Muscle layer of duodenum (tissue), 2 donors: Measurements from ENCODE around the gene ASIC4.

Experiments used
- H3K27ac ChIP-seq: one replicate; pipeline ENCODE4 v1.7.0; 2013; ENCODE audit warnings: mild to moderate bottlenecking, low read length
- H3K27me3 ChIP-seq: one replicate; pipeline ENCODE4 v1.7.0; 2013; ENCODE audit warnings: low read depth, mild to moderate bottlenecking, control low read depth, low read length
- H3K36me3 ChIP-seq, 2 donors: one replicate each; pipeline ENCODE4 v1.7.0; 2013; ENCODE audit warnings: low read length in 2 of 2, control low read depth in 1 of 2, mild to moderate bottlenecking in 1 of 2; ENCODE audit not compliant: insufficient read depth in 2 of 2, control insufficient read depth in 1 of 2
- H3K4me1 ChIP-seq, 2 donors: one replicate each; pipeline ENCODE4 v1.7.0; 2013; ENCODE audit warnings: low read length in 2 of 2, mild to moderate bottlenecking in 2 of 2, control low read depth in 1 of 2, moderate library complexity in 1 of 2; ENCODE audit not compliant: insufficient read depth in 2 of 2, control insufficient read depth in 1 of 2
- H3K4me3 ChIP-seq, 2 donors: one replicate each; pipeline ENCODE4 v1.7.0; 2013; ENCODE audit warnings: low read length in 2 of 2, low read depth in 1 of 2, mild to moderate bottlenecking in 1 of 2
- H3K9me3 ChIP-seq, 2 donors: one replicate each; pipeline ENCODE4 v1.7.0; 2013; ENCODE audit warnings: low read length in 2 of 2, control low read depth in 1 of 2, mild to moderate bottlenecking in 1 of 2; ENCODE audit not compliant: control insufficient read depth in 1 of 2
- donor health status: healthy.

ASIC4 gene

GRCh38 chr2:219560037-219560892, 46.0 kb downstream of the ASIC4 start:
- Histone ChIP-seq H3K27ac (no peak overlapping the region), H3K9me3 (no peaks in the 10 kb centered on the region), H3K36me3 (peaks cover 0 to 20% of the 10 kb centered on the region in 2 donors), H3K4me1 (peaks cover 0 to 5% of the 10 kb centered on the region in 2 donors), H3K4me3 (no peak overlapping the region), H3K27me3 (no peaks in the 10 kb centered on the region)

GRCh38 chr2:219560893-219561178, 46.6 kb downstream of the ASIC4 start:
- no peaks in the 10 kb centered on the region for H3K9me3 ChIP-seq
- no peak overlapping the region for H3K27ac ChIP-seq
- H3K27me3 ChIP-seq: no peaks in the 10 kb centered on the region
- peaks cover 0 to 20% of the 10 kb centered on the region in 2 donors for H3K36me3 ChIP-seq
- H3K4me1 ChIP-seq: peaks cover 0 to 5% of the 10 kb centered on the region in 2 donors
- H3K4me3 ChIP-seq: no peak overlapping the region

GRCh38 chr2:219561179-219562048, 47.1 kb downstream of the ASIC4 start:
- Histone ChIP-seq H3K36me3 (peaks cover 0 to 22% of the 10 kb centered on the region in 2 donors), H3K4me3 (no peak overlapping the region), H3K9me3 (no peaks in the 10 kb centered on the region), H3K4me1 (peaks cover 0 to 5% of the 10 kb centered on the region in 2 donors), H3K27me3 (no peaks in the 10 kb centered on the region), H3K27ac (no peak overlapping the region)

- peaks cover 0 to 31% of the 10 kb centered on the region in 2 donors for H3K36me3 ChIP-seq
- no peaks in the 10 kb centered on the region for H3K9me3 ChIP-seq
- no peak overlapping the region for H3K4me3 ChIP-seq
- H3K27me3 ChIP-seq: no peaks in the 10 kb centered on the region
- H3K27ac ChIP-seq: no peak overlapping the region
- peaks cover 0 to 5% of the 10 kb centered on the region in 2 donors for H3K4me1 ChIP-seq
Observed at GRCh38 chr2:219562049-219563020, 48.1 kb downstream of the ASIC4 start.

GRCh38 chr2:219563271-219563928, 49.1 kb downstream of the ASIC4 start:
- H3K9me3 ChIP-seq: no peaks in the 10 kb centered on the region
- H3K27ac ChIP-seq: no peak overlapping the region
- H3K36me3 ChIP-seq: peaks cover 0 to 40% of the 10 kb centered on the region in 2 donors
- no peak overlapping the region for H3K4me3 ChIP-seq
- peaks cover 0 to 5% of the 10 kb centered on the region in 2 donors for H3K4me1 ChIP-seq
- H3K27me3 ChIP-seq: no peaks in the 10 kb centered on the region

- Histone ChIP-seq H3K36me3 (peaks cover 0 to 40% of the 10 kb centered on the region in 2 donors), H3K4me1 (peaks cover 0 to 8% of the 10 kb centered on the region in 2 donors), H3K27ac (no peak overlapping the region), H3K4me3 (no peak overlapping the region), H3K9me3 (no peaks in the 10 kb centered on the region), H3K27me3 (no peaks in the 10 kb centered on the region)
Observed at GRCh38 chr2:219565130-219566080, 51.1 kb downstream of the ASIC4 start.

- Histone ChIP-seq H3K27me3 (no peaks in the 10 kb centered on the region), H3K36me3 (peaks cover 0 to 40% of the 10 kb centered on the region in 2 donors), H3K27ac (no peak overlapping the region), H3K9me3 (no peaks in the 10 kb centered on the region), H3K4me3 (no peak overlapping the region), H3K4me1 (peaks cover 0 to 12% of the 10 kb centered on the region in 2 donors)
Observed at GRCh38 chr2:219566640-219567039, 52.4 kb downstream of the ASIC4 start.

- H3K4me1 ChIP-seq: peaks cover 0 to 16% of the 10 kb centered on the region in 2 donors
- no peaks in the 10 kb centered on the region for H3K9me3 ChIP-seq
- peaks cover 0 to 40% of the 10 kb centered on the region in 2 donors for H3K36me3 ChIP-seq
- no peak overlapping the region for H3K4me3 ChIP-seq
- no peak overlapping the region for H3K27ac ChIP-seq
- no peaks in the 10 kb centered on the region for H3K27me3 ChIP-seq
Observed at GRCh38 chr2:219567131-219567530, 52.8 kb downstream of the ASIC4 start.

GRCh38 chr2:219567791-219568361, 53.6 kb downstream of the ASIC4 start:
- Histone ChIP-seq H3K27ac (no peak overlapping the region), H3K36me3 (peaks cover 0 to 37% of the 10 kb centered on the region in 2 donors), H3K4me3 (no peak overlapping the region), H3K4me1 (peaks cover 0 to 16% of the 10 kb centered on the region in 2 donors), H3K27me3 (no peaks in the 10 kb centered on the region), H3K9me3 (no peaks in the 10 kb centered on the region)
